H9 (cell line): ENCODE measurements around the gene ARHGEF10L. TPM values are rescaled to one million over a fixed set of nuclear protein-coding genes. Genes with fewer than 3 reads are reported as not detected.

Source experiments
- DNase-seq: peaks from one replicate; pipeline ENCODE4 v3.0.0-alpha.2; 2017
- H2AFZ ChIP-seq: one replicate; pipeline ENCODE4 v1.6.1; 2013; ENCODE audit warnings: mild to moderate bottlenecking, low read length, control low read depth, moderate library complexity
- H2AK5ac ChIP-seq: 2 replicates; pipeline ENCODE4 v1.6.1; 2013; ENCODE audit warnings: low read length, control low read depth, mixed read lengths; ENCODE audit not compliant: insufficient read length
- H2BK120ac ChIP-seq: one replicate; pipeline ENCODE4 v1.6.1; 2013; ENCODE audit warnings: low read depth, mild to moderate bottlenecking, low read length, control low read depth, inconsistent platforms; ENCODE audit not compliant: poor library complexity, severe bottlenecking
- H2BK12ac ChIP-seq: 2 replicates; pipeline ENCODE4 v1.6.1; 2013; ENCODE audit warnings: low read length, control low read depth, mixed read lengths, low read depth; ENCODE audit not compliant: insufficient read length
- H2BK15ac ChIP-seq: 2 replicates; pipeline ENCODE4 v1.6.1; 2013; ENCODE audit warnings: low read depth, low read length, control low read depth
- H2BK20ac ChIP-seq: one replicate; pipeline ENCODE4 v1.6.1; 2013; ENCODE audit warnings: low read depth, mild to moderate bottlenecking, low read length, control low read depth, inconsistent platforms; ENCODE audit not compliant: poor library complexity, severe bottlenecking
- H2BK5ac ChIP-seq: 2 replicates; pipeline ENCODE4 v1.6.1; 2013; ENCODE audit warnings: low read length, control low read depth, mixed read lengths; ENCODE audit not compliant: insufficient read length
- H3K14ac ChIP-seq: 2 replicates; pipeline ENCODE4 v1.6.1; 2013; ENCODE audit warnings: low read length, control low read depth; ENCODE audit not compliant: insufficient read depth
- H3K18ac ChIP-seq: 2 replicates; pipeline ENCODE4 v1.6.1; 2013; ENCODE audit warnings: low read depth, mild to moderate bottlenecking, mixed read lengths, low read length, control low read depth; ENCODE audit not compliant: insufficient read length
- H3K23ac ChIP-seq: 2 replicates; pipeline ENCODE4 v1.6.1; 2013; ENCODE audit warnings: low read length, control low read depth, mixed read lengths, low read depth; ENCODE audit not compliant: insufficient read length
- H3K23me2 ChIP-seq: 2 replicates; pipeline ENCODE4 v1.6.1; 2013; ENCODE audit warnings: low read depth, mild to moderate bottlenecking, mixed read lengths, low read length, control low read depth; ENCODE audit not compliant: insufficient read length, poor library complexity, severe bottlenecking
- H3K27ac ChIP-seq: 2 replicates; pipeline ENCODE4 v1.5.1; 2013; ENCODE audit warnings: low read length, control low read depth, mixed read lengths, low read depth; ENCODE audit not compliant: insufficient read length
- H3K27me3 ChIP-seq: 2 replicates; pipeline ENCODE4 v1.6.1; 2013; ENCODE audit warnings: low read length, control low read depth, inconsistent platforms; ENCODE audit not compliant: insufficient read depth
- H3K4ac ChIP-seq: 2 replicates; pipeline ENCODE4 v1.6.1; 2013; ENCODE audit warnings: low read depth, mild to moderate bottlenecking, control low read depth, inconsistent platforms, low read length, moderate library complexity
- H3K4me1 ChIP-seq: 2 replicates; pipeline ENCODE4 v1.6.1; 2013; ENCODE audit warnings: low read length, control low read depth, inconsistent platforms; ENCODE audit not compliant: insufficient read depth
- H3K4me2 ChIP-seq: 2 replicates; pipeline ENCODE4 v1.6.1; 2013; ENCODE audit warnings: low read length, control low read depth, mixed read lengths; ENCODE audit not compliant: insufficient read length, insufficient read depth
- H3K56ac ChIP-seq: 2 replicates; pipeline ENCODE4 v1.6.1; 2013; ENCODE audit warnings: low read depth, mild to moderate bottlenecking, mixed read lengths, low read length, control low read depth; ENCODE audit not compliant: insufficient read length
- H3K79me1 ChIP-seq: 2 replicates; pipeline ENCODE4 v1.6.1; 2013; ENCODE audit warnings: low read depth, mild to moderate bottlenecking, moderate library complexity, low read length, control low read depth, inconsistent platforms; ENCODE audit not compliant: insufficient read depth, poor library complexity, severe bottlenecking
- H3K79me2 ChIP-seq: 2 replicates; pipeline ENCODE4 v1.6.1; 2013; ENCODE audit warnings: low read length, control low read depth, inconsistent platforms; ENCODE audit not compliant: insufficient read depth
- H3K9ac ChIP-seq: 2 replicates; pipeline ENCODE4 v1.6.1; 2013; ENCODE audit warnings: low read length, control low read depth, mixed read lengths; ENCODE audit not compliant: insufficient read length; ENCODE audit errors: extremely low read depth
- H3K9me3 ChIP-seq: one replicate; pipeline ENCODE4 v1.6.1; 2013; ENCODE audit warnings: low read depth, low read length, inconsistent platforms; ENCODE audit not compliant: control insufficient read depth
- H3T11ph ChIP-seq: one replicate; pipeline ENCODE4 v1.6.1; 2013; ENCODE audit warnings: mild to moderate bottlenecking, low read length, control low read depth, inconsistent platforms
- H4K20me1 ChIP-seq: one replicate; pipeline ENCODE4 v1.6.1; 2013; ENCODE audit not compliant: control insufficient read depth, insufficient read length, insufficient read depth
- H4K5ac ChIP-seq: 2 replicates; pipeline ENCODE4 v1.6.1; 2013; ENCODE audit warnings: low read depth, mild to moderate bottlenecking, mixed read lengths, low read length, control low read depth; ENCODE audit not compliant: insufficient read length
- H4K8ac ChIP-seq: replicated peaks from 2 replicates; pipeline ENCODE4 v1.6.1; 2013; ENCODE audit warnings: low read length, control low read depth, mixed read lengths, low read depth; ENCODE audit not compliant: insufficient read length
- H4K91ac ChIP-seq: 2 replicates; pipeline ENCODE4 v1.6.1; 2013; ENCODE audit warnings: low read depth, mild to moderate bottlenecking, moderate library complexity, mixed read lengths, low read length, control low read depth; ENCODE audit not compliant: insufficient read length
- H3K27ac Mint-ChIP-seq, 3 experiments: 2 replicates in 2 of 3; 3 replicates in 1 of 3; pipeline ENCODE4 v1.8.0; 2020 to 2021; ENCODE audit warnings: mixed read lengths in 3 of 3, mild to moderate bottlenecking in 1 of 3, moderate library complexity in 1 of 3
- H3K27me3 Mint-ChIP-seq: 2 replicates; pipeline ENCODE4 v1.8.0; 2021; ENCODE audit warnings: low read depth, mild to moderate bottlenecking, moderate library complexity, mixed read lengths
- H3K36me3 Mint-ChIP-seq, 3 experiments: 2 replicates in 2 of 3; 3 replicates in 1 of 3; pipeline ENCODE4 v1.8.0; 2020 to 2021; ENCODE audit warnings: low read depth in 3 of 3, mixed read lengths in 3 of 3; ENCODE audit not compliant: insufficient read depth in 1 of 3
- H3K4me1 Mint-ChIP-seq, 2 experiments: 2 replicates each; pipeline ENCODE4 v1.8.0; 2020; ENCODE audit warnings: mixed read lengths in 2 of 2
- H3K4me3 Mint-ChIP-seq, 2 experiments: 2 replicates in 1 of 2; 3 replicates in 1 of 2; pipeline ENCODE4 v1.8.0; 2020 to 2021; ENCODE audit warnings: mild to moderate bottlenecking in 2 of 2, mixed read lengths in 2 of 2, moderate library complexity in 1 of 2
- H3K9me3 Mint-ChIP-seq, 2 experiments: 2 replicates in 1 of 2; 3 replicates in 1 of 2; pipeline ENCODE4 v1.8.0; 2020; ENCODE audit warnings: mild to moderate bottlenecking in 2 of 2, mixed read lengths in 2 of 2, moderate library complexity in 1 of 2
- CTCF ChIP-seq: fragments of 200-600 bp; sonication (generic); conservative IDR thresholded peaks from 3 replicates; pipeline ENCODE4 v1.8.0; 2021; ENCODE audit warnings: antibody characterized with exemption, mild to moderate bottlenecking
- WGBS: extraction: QIAGEN DNeasy Blood & Tissue Kit; methylation state at CpG from one replicate; pipeline ENCODE4 v1.1.7; 2013; ENCODE audit warnings: missing lambda C conversion rate, low lambda C conversion rate, mixed read lengths; ENCODE audit not compliant: insufficient read length; ENCODE audit errors: extremely low coverage; 5-methylcytosine and 5-hydroxymethylcytosine counted together
- total RNA-seq: library from RNA; stranded (reverse); gene quantifications from 2 replicates; pipeline ENCODE4 v1.2.1, GENCODE V29; 2021

Gene ARHGEF10L
- total RNA-seq, 1 experiment from 2014 or later: 20.2 TPM

GRCh38 chr1:17599954-17600300, 60.4 kb downstream of the ARHGEF10L start:
- Histone ChIP-seq H4K5ac (no peak overlapping the region), H3K27me3 (no peaks in the 10 kb centered on the region), H3K56ac (no peak overlapping the region), H3K4me1 (no peaks in the 10 kb centered on the region; the same call in 1 of the 2 replicates), H3K9ac (no peak overlapping the region), H4K8ac (no peak overlapping the region), H3K23ac (no peak overlapping the region), H2BK5ac (no peak overlapping the region), H2AFZ (no peak overlapping the region), H2AK5ac (no peak overlapping the region), H3K18ac (no peak overlapping the region), H4K20me1 (no peaks in the 10 kb centered on the region), H3K14ac (no peak overlapping the region), H2BK20ac (no peak overlapping the region), H3K79me1 (no peaks in the 10 kb centered on the region), H3T11ph (no peak overlapping the region), H3K4ac (no peak overlapping the region), H4K91ac (no peak overlapping the region), H3K79me2 (no peaks in the 10 kb centered on the region), H3K4me2 (no peak overlapping the region), H2BK15ac (no peak overlapping the region), H2BK12ac (no peak overlapping the region), H3K23me2 (no peaks in the 10 kb centered on the region), H2BK120ac (no peak overlapping the region), H3K9me3 (no peaks in the 10 kb centered on the region), H3K27ac (no peak overlapping the region)
- no CpG with 5 or more reads among the region's 5 CpGs for WGBS
- H3K4me3 Mint-ChIP-seq: no peak overlapping the region; a peak in 1 of 5 replicates
- no peak for TF ChIP-seq CTCF
- peaks cover 3 to 13% (median 8%) of the 10 kb centered on the region in 3 experiments; a peak in 6 of 7 replicates for H3K36me3 Mint-ChIP-seq
- no peak for DNase-seq
- H3K27me3 Mint-ChIP-seq: no peaks in the 10 kb centered on the region
- H3K4me1 Mint-ChIP-seq: peaks cover 11 to 19% of the 10 kb centered on the region in 2 experiments
- H3K27ac Mint-ChIP-seq: no peak overlapping the region; a peak in 1 of 7 replicates
- no peaks in the 10 kb centered on the region for H3K9me3 Mint-ChIP-seq
